BJ (cell line): ENCODE results near the gene DAB2IP. TPM values are rescaled to one million over a fixed set of nuclear protein-coding genes. Genes with fewer than 3 reads are reported as not detected.

ENCODE experiments used
- CTCF ChIA-PET: fragments of 350-600 bp; formaldehyde crosslinking; extraction: SDS; loops from one replicate; lab custom pipeline; 2021; ENCODE audit warnings: antibody characterized with exemption, inconsistent platforms; lab: Yijun Ruan, JAX
- POLR2A ChIA-PET: fragments of 300-600 bp; sonication (Branson Sonifier 250); formaldehyde crosslinking; extraction: SDS; loops from one replicate; lab custom pipeline; 2021; ENCODE audit warnings: antibody characterized with exemption; lab: Charles Lee
- DNase-seq: peaks from one replicate; pipeline ENCODE4 v3.0.0-alpha.2; 2011; ENCODE audit warnings: low read depth
- H3K27me3 ChIP-seq: 2 replicates; pipeline ENCODE4 v1.6.0; 2011; ENCODE audit warnings: low read length; ENCODE audit not compliant: control insufficient read depth, insufficient read depth
- H3K36me3 ChIP-seq: 2 replicates; pipeline ENCODE4 v1.5.1; 2011; ENCODE audit warnings: low read length; ENCODE audit not compliant: control insufficient read depth, insufficient read depth
- H3K4me3 ChIP-seq: 2 replicates; pipeline ENCODE4 v1.5.1; 2011; ENCODE audit warnings: low read depth, mild to moderate bottlenecking, control low read depth, low read length
- CTCF ChIP-seq: IDR thresholded peaks from 2 replicates; pipeline ENCODE4 v1.5.1; 2011; ENCODE audit warnings: low read depth, mild to moderate bottlenecking, control low read depth, inconsistent platforms, low read length, moderate library complexity; ENCODE audit not compliant: insufficient read depth
- polyA plus RNA-seq: library from polyadenylated mRNA; depleted of rRNA; stranded (reverse); fragments of >200 nt; gene quantifications from 2 replicates; pipeline ENCODE4 v1.2.3, GENCODE V29; 2011

DAB2IP gene
- polyA plus RNA-seq, 1 experiment: 38.1 TPM

- TF ChIP-seq CTCF: no peak
- CTCF ChIA-PET: interaction anchor here (0.6 to 1.8 kb wide), 2 partner anchors 9 to 39 kb away, joined by 4 to 6 read pairs; no protein-coding TSS in a partner anchor
Observed at GRCh38 chr9:121773954-121774714, 122.7 kb downstream of the DAB2IP start.

GRCh38 chr9:121774715-121775613 is 123.5 kb downstream of the DAB2IP start:
- CTCF ChIA-PET: interaction anchor here (1.8 kb wide), 1 partner anchor 10 kb away, joined by 6 read pairs; no protein-coding TSS in a partner anchor
- Histone ChIP-seq H3K4me3 (no peak overlapping the region), H3K36me3 (peaks cover 22% of the 10 kb centered on the region), H3K27me3 (no peaks in the 10 kb centered on the region)
- no peak for TF ChIP-seq CTCF
- DNase-seq: no peak
- POLR2A ChIA-PET: no interaction called here

More at GRCh38 chr9:121773954-121774714, 122.7 kb downstream of the DAB2IP start:
- H3K4me3 ChIP-seq: no peak overlapping the region
- POLR2A ChIA-PET: no interaction called here
- H3K36me3 ChIP-seq: peaks cover 21% of the 10 kb centered on the region
- no peak for DNase-seq
- H3K27me3 ChIP-seq: no peaks in the 10 kb centered on the region

GRCh38 chr9:121776001-121776738 is 124.7 kb downstream of the DAB2IP start:
- POLR2A ChIA-PET: no interaction called here
- no peaks in the 10 kb centered on the region for H3K27me3 ChIP-seq
- CTCF ChIA-PET: interaction anchor here (1.3 kb wide), 1 partner anchor 22 kb away, joined by 3 read pairs; no protein-coding TSS in a partner anchor
- no peak for DNase-seq
- no peak overlapping the region for H3K4me3 ChIP-seq
- no peak for TF ChIP-seq CTCF
- H3K36me3 ChIP-seq: peaks cover 26% of the 10 kb centered on the region

GRCh38 chr9:121776739-121777637 is 125.6 kb downstream of the DAB2IP start:
- TF ChIP-seq CTCF: no peak
- ChIA-PET CTCF (interaction anchor here (1.3 kb wide), 1 partner anchor 23 kb away, joined by 3 read pairs; no protein-coding TSS in a partner anchor), POLR2A (no interaction called here)
- no peak for DNase-seq
- Histone ChIP-seq H3K4me3 (no peak overlapping the region), H3K36me3 (peaks cover 32% of the 10 kb centered on the region), H3K27me3 (no peaks in the 10 kb centered on the region)
